Osteocyte (in vitro differentiated cells): Measurements from ENCODE around the gene GIMAP5. TPM values are rescaled to one million over a fixed set of nuclear protein-coding genes. Genes with fewer than 3 reads are reported as not detected.

Source experiments
- DNase-seq: peaks from one replicate; pipeline ENCODE4 v3.0.0; 2021; ENCODE audit warnings: mixed read lengths; ENCODE audit not compliant: unreplicated experiment; ENCODE audit errors: extremely low spot score
- H3K27ac Mint-ChIP-seq: one replicate; pipeline ENCODE4 v1.8.0; 2021; ENCODE audit warnings: mild to moderate bottlenecking, mixed read lengths; ENCODE audit not compliant: unreplicated experiment
- H3K27me3 Mint-ChIP-seq: one replicate; pipeline ENCODE4 v1.8.0; 2021; ENCODE audit warnings: mixed read lengths; ENCODE audit not compliant: unreplicated experiment
- H3K36me3 Mint-ChIP-seq: one replicate; pipeline ENCODE4 v1.8.0; 2021; ENCODE audit warnings: mixed read lengths; ENCODE audit not compliant: unreplicated experiment
- H3K4me1 Mint-ChIP-seq: one replicate; pipeline ENCODE4 v1.8.0; 2021; ENCODE audit warnings: mixed read lengths; ENCODE audit not compliant: unreplicated experiment
- H3K4me3 Mint-ChIP-seq: one replicate; pipeline ENCODE4 v1.8.0; 2021; ENCODE audit warnings: mild to moderate bottlenecking, moderate library complexity, mixed read lengths; ENCODE audit not compliant: unreplicated experiment
- H3K9me3 Mint-ChIP-seq: one replicate; pipeline ENCODE4 v1.8.0; 2021; ENCODE audit warnings: mixed read lengths; ENCODE audit not compliant: unreplicated experiment
- CTCF ChIP-seq: fragments of 200-600 bp; sonication (generic); IDR thresholded peaks from 2 replicates; pipeline ENCODE4 v1.5.0; 2021; ENCODE audit warnings: antibody characterized with exemption, mild to moderate bottlenecking, moderate library complexity
- total RNA-seq: library from RNA; stranded (reverse); gene quantifications from 2 replicates; pipeline ENCODE4 v1.2.1, GENCODE V29; 2021

The GIMAP5 gene
- total RNA-seq, 1 donor from 2014 or later: not detected

GRCh38 chr7:150753826-150754603, 16.8 kb downstream of the GIMAP5 start:
- Mint-ChIP-seq H3K27ac (no peak overlapping the region), H3K27me3 (no peaks in the 10 kb centered on the region), H3K4me1 (no peaks in the 10 kb centered on the region), H3K9me3 (no peaks in the 10 kb centered on the region), H3K4me3 (no peak overlapping the region), H3K36me3 (no peaks in the 10 kb centered on the region)
- no peak for DNase-seq
- TF ChIP-seq CTCF: peak; percentile 20

GRCh38 chr7:150754951-150755350, 17.7 kb downstream of the GIMAP5 start:
- TF ChIP-seq CTCF: no peak
- no peak for DNase-seq
- H3K4me1 Mint-ChIP-seq: no peaks in the 10 kb centered on the region
- H3K27ac Mint-ChIP-seq: no peak overlapping the region
- H3K36me3 Mint-ChIP-seq: no peaks in the 10 kb centered on the region
- no peaks in the 10 kb centered on the region for H3K27me3 Mint-ChIP-seq
- no peak overlapping the region for H3K4me3 Mint-ChIP-seq
- H3K9me3 Mint-ChIP-seq: no peaks in the 10 kb centered on the region

- Mint-ChIP-seq H3K4me3 (no peak overlapping the region), H3K4me1 (no peaks in the 10 kb centered on the region), H3K27me3 (no peaks in the 10 kb centered on the region), H3K27ac (no peak overlapping the region), H3K36me3 (no peaks in the 10 kb centered on the region), H3K9me3 (no peaks in the 10 kb centered on the region)
- DNase-seq: no peak
- TF ChIP-seq CTCF: no peak
These were observed 18.4 kb downstream of the GIMAP5 start for GRCh38 chr7:150755473-150756099.

GRCh38 chr7:150756166-150756565, 18.9 kb downstream of the GIMAP5 start:
- Mint-ChIP-seq H3K27ac (no peak overlapping the region), H3K4me1 (no peaks in the 10 kb centered on the region), H3K36me3 (no peaks in the 10 kb centered on the region), H3K27me3 (no peaks in the 10 kb centered on the region), H3K4me3 (no peak overlapping the region), H3K9me3 (peaks cover under 1% of the 10 kb centered on the region)
- no peak for DNase-seq
- TF ChIP-seq CTCF: no peak

GRCh38 chr7:150756858-150757257, 19.6 kb downstream of the GIMAP5 start:
- Mint-ChIP-seq H3K36me3 (no peaks in the 10 kb centered on the region), H3K27me3 (no peaks in the 10 kb centered on the region), H3K9me3 (peaks cover 5% of the 10 kb centered on the region)

More at GRCh38 chr7:150756858-150757257, 19.6 kb downstream of the GIMAP5 start:
- H3K4me3 Mint-ChIP-seq: no peak overlapping the region
- no peak overlapping the region for H3K27ac Mint-ChIP-seq
- H3K4me1 Mint-ChIP-seq: no peaks in the 10 kb centered on the region
- no peak for DNase-seq
- no peak for TF ChIP-seq CTCF
